Right lung (tissue), 5 donors: ENCODE measurements around the gene ZGPAT. TPM values are rescaled to one million over a fixed set of nuclear protein-coding genes. Genes with fewer than 3 reads are reported as not detected.

ENCODE experiments used
- DNase-seq, 2 donors: peaks; one replicate each; pipeline ENCODE4 v3.0.0-alpha.2; 2013
- polyA plus RNA-seq, 5 donors: library from polyadenylated mRNA; unstranded; fragments of 120-200 nt; gene quantifications; one replicate each; pipeline versions ENCODE4 v1.2.1 to v1.2.3, GENCODE V29; 2013; ENCODE audit warnings: inconsistent platforms in 1 of 5, low replicate concordance in 1 of 5; ENCODE audit not compliant: insufficient read length in 5 of 5, insufficient read depth in 1 of 5

The ZGPAT gene
- polyA plus RNA-seq, 5 donors = 13.1 to 27.1 (median 16.8) TPM

DNA sequence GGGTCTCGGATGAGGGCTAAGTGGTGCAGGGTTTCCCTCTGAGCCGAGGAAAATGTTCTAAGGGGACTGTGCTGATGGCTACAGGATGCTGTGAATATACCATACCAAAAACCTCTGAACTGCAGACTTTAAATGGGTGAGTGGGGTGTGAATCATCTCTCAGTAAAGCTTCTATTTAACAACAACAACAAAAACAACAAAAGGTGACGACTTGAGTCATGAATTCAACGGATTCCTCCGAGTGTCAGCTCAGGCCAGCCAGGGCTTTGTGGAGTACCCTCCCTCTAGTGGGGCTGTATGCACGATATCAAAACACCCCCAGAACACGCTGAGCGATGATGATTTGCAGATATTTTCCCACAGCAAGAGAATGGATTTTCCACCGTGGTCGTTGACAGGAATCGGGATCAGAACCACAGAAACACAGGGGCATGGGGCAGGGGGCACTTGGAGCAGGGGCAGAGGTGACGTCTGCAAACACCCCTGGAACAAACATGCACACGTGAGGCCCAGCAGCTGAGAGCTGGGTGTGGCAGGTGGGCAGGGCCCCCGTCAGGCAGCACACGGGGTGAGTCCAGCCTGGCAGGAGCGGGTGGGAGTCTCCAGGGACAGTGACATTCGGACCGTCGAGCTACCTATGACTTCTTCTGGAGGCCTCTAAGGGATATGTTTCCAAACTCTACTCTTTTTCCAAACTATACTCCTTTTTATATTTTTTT, 70.4 kb downstream of the ZGPAT start:
- DNase-seq = no peak

DNA sequence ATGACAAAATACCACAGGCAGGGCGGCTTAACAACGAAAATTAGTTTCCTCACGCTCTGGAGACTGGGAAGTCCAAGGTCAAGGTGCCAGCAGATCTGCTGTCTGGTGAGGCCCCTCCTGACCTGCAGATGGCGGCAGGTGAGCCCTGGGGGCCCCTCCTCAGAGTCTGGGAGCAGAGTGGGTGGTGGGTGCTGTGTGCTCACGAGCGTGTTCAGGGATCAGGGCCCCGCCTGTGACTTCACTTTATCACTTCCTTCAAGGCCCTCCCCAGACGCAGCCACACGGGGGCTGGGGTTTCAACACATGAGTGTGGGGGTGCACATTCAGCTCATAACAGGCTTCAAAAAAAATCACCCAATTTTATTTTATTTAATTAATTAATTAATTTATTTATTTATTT, 71.0 kb downstream of the ZGPAT start:
- DNase-seq = no peak

GRCh38 chr20:63781181-63781580, 73.3 kb downstream of the ZGPAT start:
- no peak for DNase-seq

DNA sequence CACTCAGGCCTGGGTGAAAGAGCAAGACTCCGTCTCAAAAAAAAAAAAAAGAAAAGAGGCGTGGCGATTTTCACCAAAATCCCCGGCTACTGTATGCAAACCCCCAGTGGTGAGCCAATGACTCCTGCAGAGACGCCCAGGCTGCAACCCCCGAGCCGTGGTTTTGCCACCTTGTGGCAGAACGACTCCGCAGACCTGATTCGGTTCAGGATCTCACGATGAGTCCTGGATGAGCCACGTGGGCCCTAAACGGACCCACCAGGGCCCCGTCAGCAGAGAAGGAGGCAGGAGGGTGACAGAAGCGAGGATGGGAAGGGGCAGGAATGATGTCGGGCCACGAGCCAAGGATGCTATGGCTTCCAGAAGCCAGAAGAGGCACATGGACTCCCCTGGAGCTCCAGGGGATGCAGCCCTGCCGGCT, 74.2 kb downstream of the ZGPAT start:
- DNase-seq = no peak

DNA sequence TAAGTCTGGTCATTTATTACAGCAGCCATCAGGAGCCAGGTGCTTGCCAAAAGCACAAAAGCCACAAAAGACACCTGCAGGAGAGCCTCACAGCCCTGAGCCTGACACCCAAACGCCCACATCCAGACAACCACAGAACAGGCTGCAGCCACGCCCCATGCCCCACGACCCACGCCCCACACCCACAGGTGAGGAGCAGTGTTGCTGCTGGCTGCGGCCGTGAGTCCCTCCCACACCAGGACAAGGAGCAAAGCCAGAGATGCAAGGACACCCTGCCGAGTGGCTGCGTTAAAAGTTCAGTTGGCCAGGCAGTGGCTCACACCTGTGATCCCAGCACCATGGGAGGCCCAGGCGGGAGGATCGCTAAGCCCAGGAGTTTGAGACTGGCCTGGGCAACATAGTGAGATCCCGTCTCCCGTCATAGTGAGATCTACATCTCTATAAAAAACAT, 74.7 kb downstream of the ZGPAT start:
- DNase-seq = no peak

DNA sequence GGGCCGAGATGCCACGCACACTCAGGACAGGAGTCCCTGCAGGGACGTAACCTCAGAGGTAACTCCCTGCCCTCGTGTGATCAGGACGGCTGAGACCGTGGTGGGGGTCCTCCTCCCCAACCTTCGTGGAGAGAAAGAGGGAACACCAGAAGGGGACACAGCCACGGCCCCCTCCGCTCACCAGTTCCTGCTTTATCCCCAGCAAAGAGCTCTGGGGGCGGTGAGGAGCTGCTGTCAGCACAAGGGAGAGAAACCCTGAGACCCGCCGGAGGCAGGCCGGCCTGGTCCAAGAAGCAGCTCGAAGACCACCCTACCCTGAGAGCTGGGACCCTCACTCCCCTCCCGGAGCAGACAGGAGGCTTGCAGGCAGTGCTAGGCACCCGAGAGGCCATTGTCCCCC, 76.1 kb downstream of the ZGPAT start:
- DNase-seq = no peak

DNA sequence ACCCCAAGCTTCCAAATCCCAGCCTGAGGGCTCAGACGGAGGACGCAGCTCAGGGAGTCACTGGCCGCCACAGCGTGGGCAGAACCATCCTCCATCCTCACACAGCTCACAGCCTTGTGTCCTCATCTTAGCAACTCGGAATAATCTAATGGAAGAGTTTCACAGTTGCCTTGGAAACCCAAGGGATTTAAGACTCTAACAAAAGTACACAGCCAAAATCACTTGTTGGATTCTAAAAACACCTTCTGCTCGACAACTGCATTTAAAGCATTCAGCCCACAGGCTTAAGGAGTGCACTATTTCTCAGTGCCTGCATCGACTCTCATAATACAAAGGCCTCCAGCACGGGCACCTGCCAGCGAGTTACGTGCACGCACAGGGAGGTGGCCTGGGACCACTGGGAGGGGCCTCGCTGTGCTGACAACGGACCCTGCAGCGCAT, 77.9 kb downstream of the ZGPAT start:
- no peak for DNase-seq

Other genes starting within 250 kb of the ZGPAT start
- 10 to 100 TPM in 4 of 5 donors, 1 to 10 TPM in 1; 7.9 to 25.2 (median 12.4) TPM for gene KCNQ2, start 235.4 kb upstream of the ZGPAT start, polyA plus RNA-seq
- 10 to 100 TPM in 1 of 5 donors, under 1 TPM in 4; 0.36 to 38.6 (median 0.61) TPM for gene EEF1A2, start 209.0 kb upstream of the ZGPAT start, polyA plus RNA-seq
- gene PPDPF, start 187.3 kb upstream of the ZGPAT start, polyA plus RNA-seq = 100 to 1,000 TPM; 140 to 601 (median 282) TPM
- gene PTK6, start 170.7 kb upstream of the ZGPAT start, polyA plus RNA-seq = under 1 TPM; 0.43 to 0.82 (median 0.55) TPM
- gene SRMS, start 160.3 kb upstream of the ZGPAT start, polyA plus RNA-seq = under 1 TPM; 0.12 to 0.27 (median 0.15) TPM
- under 1 TPM; 0.66 to 0.91 (median 0.71) TPM for gene FNDC11, start 153.9 kb upstream of the ZGPAT start, polyA plus RNA-seq
- gene HELZ2, start 133.8 kb upstream of the ZGPAT start, polyA plus RNA-seq = 10 to 100 TPM; 12.2 to 20.9 (median 14.4) TPM
- 10 to 100 TPM in 2 of 5 donors, 1 to 10 TPM in 3; 7.7 to 13.5 (median 9.9) TPM for gene GMEB2, start 80.9 kb upstream of the ZGPAT start, polyA plus RNA-seq
- 10 to 100 TPM; 25.4 to 56.9 (median 37.5) TPM for gene STMN3, start 54.6 kb upstream of the ZGPAT start, polyA plus RNA-seq
- 10 to 100 TPM; 18.9 to 23.2 (median 20.2) TPM for gene RTEL1, start 49.7 kb upstream of the ZGPAT start, polyA plus RNA-seq
- gene TNFRSF6B, start 11.4 kb upstream of the ZGPAT start, polyA plus RNA-seq = 1 to 10 TPM in 4 of 5 donors, under 1 TPM in 1; 0.98 to 3.3 (median 2.0) TPM
- 10 to 100 TPM; 26.6 to 40.2 (median 34.3) TPM for gene ARFRP1, start 63 bp upstream of the ZGPAT start, polyA plus RNA-seq
- 1 to 10 TPM; 2.9 to 8.6 (median 5.6) TPM for gene LIME1, start 28.6 kb downstream of the ZGPAT start, polyA plus RNA-seq
- 100 to 1,000 TPM in 3 of 5 donors, 10 to 100 TPM in 2; 52.4 to 206 (median 102) TPM for gene SLC2A4RG, start 31.7 kb downstream of the ZGPAT start, polyA plus RNA-seq
- 10 to 100 TPM in 3 of 5 donors, 1 to 10 TPM in 2; 8.0 to 15.7 (median 10.3) TPM for gene ZBTB46, start 123.2 kb downstream of the ZGPAT start, polyA plus RNA-seq
- gene ABHD16B, start 153.5 kb downstream of the ZGPAT start, polyA plus RNA-seq = not detected
- 10 to 100 TPM; 81.9 to 93.7 (median 86.7) TPM for gene TPD52L2, start 157.2 kb downstream of the ZGPAT start, polyA plus RNA-seq
- 10 to 100 TPM; 16.2 to 32.5 (median 22.3) TPM for gene DNAJC5, start 187.1 kb downstream of the ZGPAT start, polyA plus RNA-seq
- 10 to 100 TPM; 41.7 to 65.3 (median 56.1) TPM for gene UCKL1, start 248.4 kb downstream of the ZGPAT start, polyA plus RNA-seq